Upper lobe of right lung (tissue), 1 donor: ENCODE data around the gene ZNF701. TPM values are rescaled to one million over a fixed set of nuclear protein-coding genes. Genes with fewer than 3 reads are reported as not detected.
"Not testable (repeated sequence)": the region's sequence is repeated elsewhere in the genome, so short reads cannot be mapped to it uniquely, and the experiment has no call there.

Source experiments
- ATAC-seq: fragments of 200-7000 bp; cut with Tn5 transposase; one replicate; pipeline ENCODE4 v1.9.1; 2020; ENCODE audit warnings: mild to moderate bottlenecking, moderate library complexity
- DNase-seq: peaks from one replicate; pipeline ENCODE4 v3.0.0-alpha.2; 2020
- H3K27ac ChIP-seq: fragments of 200-600 bp; one replicate; pipeline ENCODE4 v1.8.0; 2022
- H3K27me3 ChIP-seq: fragments of 200-600 bp; one replicate; pipeline ENCODE4 v1.8.0; 2022; ENCODE audit warnings: mild to moderate bottlenecking
- H3K36me3 ChIP-seq: fragments of 200-600 bp; one replicate; pipeline ENCODE4 v1.8.0; 2022
- H3K4me1 ChIP-seq: fragments of 200-600 bp; one replicate; pipeline ENCODE4 v1.8.0; 2022
- H3K4me3 ChIP-seq: fragments of 200-600 bp; one replicate; pipeline ENCODE4 v1.8.0; 2022; ENCODE audit warnings: mild to moderate bottlenecking
- H3K9me3 ChIP-seq: fragments of 200-600 bp; one replicate; pipeline ENCODE4 v1.8.0; 2022
- intact Hi-C: fragments of 100-400 bp; cut with DNase I; formaldehyde crosslinking; loops from one replicate; pipeline ENCODE4 v1.11.0; 2022
- total RNA-seq: library from RNA; stranded (reverse); fragmentation: NEBNext Ultra II Directional; extraction: Animal tissue kit (Norgen Biotek cat#: 25700); gene quantifications from one replicate; pipeline ENCODE4 v1.2.1, GENCODE V29; 2021
- TF ChIP-seq, protein P1 (sequence below): fragments of 200-600 bp; IDR thresholded peaks from one replicate; pipeline ENCODE4 v1.8.0; 2022; ENCODE audit warnings: antibody characterized with exemption
- donor health status: DM: no; HTN: yes; CAD: no; lungs with severe emphysema.

The ZNF701 gene
- total RNA-seq, 1 donor from 2014 or later = 18.5 TPM

DNA sequence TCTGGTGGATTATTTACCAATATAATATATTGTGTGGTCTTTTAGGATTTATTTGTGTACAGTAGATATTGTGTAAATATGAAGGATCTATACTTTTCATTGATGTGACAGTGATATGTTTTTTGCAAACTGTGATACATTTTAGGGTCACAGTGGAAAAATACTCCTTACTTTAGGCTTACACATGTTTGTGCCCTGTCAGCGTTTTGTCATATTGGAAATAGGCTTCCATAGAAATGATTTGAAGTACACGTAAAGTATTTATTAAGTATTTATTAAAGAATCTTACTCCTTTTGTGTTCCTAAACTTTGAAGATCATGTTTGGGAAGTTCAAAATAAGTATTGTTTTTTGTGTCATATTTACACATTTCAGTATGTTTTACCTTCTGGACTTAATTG, 37.6 kb upstream of the ZNF701 start:
- Histone ChIP-seq H3K4me1 (peaks cover 17% of the 10 kb centered on the region), H3K36me3 (no peaks in the 10 kb centered on the region), H3K9me3 (no peaks in the 10 kb centered on the region), H3K27ac (no peak overlapping the region), H3K27me3 (no peaks in the 10 kb centered on the region), H3K4me3 (no peak overlapping the region)
- TF ChIP-seq, protein P1, sequence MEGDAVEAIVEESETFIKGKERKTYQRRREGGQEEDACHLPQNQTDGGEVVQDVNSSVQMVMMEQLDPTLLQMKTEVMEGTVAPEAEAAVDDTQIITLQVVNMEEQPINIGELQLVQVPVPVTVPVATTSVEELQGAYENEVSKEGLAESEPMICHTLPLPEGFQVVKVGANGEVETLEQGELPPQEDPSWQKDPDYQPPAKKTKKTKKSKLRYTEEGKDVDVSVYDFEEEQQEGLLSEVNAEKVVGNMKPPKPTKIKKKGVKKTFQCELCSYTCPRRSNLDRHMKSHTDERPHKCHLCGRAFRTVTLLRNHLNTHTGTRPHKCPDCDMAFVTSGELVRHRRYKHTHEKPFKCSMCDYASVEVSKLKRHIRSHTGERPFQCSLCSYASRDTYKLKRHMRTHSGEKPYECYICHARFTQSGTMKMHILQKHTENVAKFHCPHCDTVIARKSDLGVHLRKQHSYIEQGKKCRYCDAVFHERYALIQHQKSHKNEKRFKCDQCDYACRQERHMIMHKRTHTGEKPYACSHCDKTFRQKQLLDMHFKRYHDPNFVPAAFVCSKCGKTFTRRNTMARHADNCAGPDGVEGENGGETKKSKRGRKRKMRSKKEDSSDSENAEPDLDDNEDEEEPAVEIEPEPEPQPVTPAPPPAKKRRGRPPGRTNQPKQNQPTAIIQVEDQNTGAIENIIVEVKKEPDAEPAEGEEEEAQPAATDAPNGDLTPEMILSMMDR = no peak
- ATAC-seq (no peak), DNase-seq (no peak)
- intact Hi-C loops = no loop called here

DNA sequence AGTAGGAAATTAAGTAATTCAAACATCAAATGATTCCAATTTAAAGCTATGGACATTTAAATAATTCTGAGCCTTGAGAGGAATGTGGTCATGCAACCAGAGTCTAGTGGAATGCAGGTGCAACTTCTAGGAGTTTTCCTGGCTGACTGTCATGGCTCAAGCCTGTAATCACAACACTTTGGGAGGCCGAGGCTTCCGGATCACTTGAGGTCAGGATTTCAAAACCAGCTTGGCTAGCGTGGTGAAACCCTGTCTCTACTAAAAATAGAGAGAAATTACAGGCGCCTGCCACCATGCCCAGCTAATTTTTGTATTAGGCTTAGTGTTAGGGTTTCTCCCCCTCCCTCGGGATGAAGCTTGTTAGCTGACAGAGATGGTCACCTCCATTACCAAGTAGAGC, 36.2 kb upstream of the ZNF701 start:
- H3K4me3 ChIP-seq = no peak overlapping the region
- intact Hi-C loops = no loop called here
- H3K36me3 ChIP-seq = no peaks in the 10 kb centered on the region
- no peaks in the 10 kb centered on the region for H3K27me3 ChIP-seq
- TF ChIP-seq, protein P1 = no peak
- H3K4me1 ChIP-seq = peaks cover 10% of the 10 kb centered on the region
- no peaks in the 10 kb centered on the region for H3K9me3 ChIP-seq
- DNase-seq (no peak), ATAC-seq (peak; percentile 64)
- no peak overlapping the region for H3K27ac ChIP-seq

DNA sequence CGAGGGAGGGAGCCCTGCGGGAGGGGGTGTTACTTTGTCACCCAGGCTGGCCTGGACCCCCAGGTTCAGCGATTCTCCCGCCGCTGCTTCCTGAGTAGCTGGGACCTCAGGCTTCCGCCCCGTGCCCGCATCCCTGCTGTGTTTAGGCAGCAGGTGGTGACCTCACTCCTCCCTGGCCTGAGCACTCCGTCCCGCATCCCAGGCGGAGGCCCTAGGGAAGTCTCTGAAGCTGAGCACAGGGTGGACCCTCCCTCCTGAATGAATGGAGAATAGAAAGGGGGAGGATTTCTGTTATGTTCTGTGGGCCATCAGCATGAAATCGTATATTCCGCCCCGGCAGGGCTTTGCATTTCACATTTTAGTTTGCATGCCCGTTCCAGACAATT, 34.7 kb upstream of the ZNF701 start:
- DNase-seq, ATAC-seq, H3K9me3 ChIP-seq, H3K36me3 ChIP-seq, H3K4me1 ChIP-seq, H3K27me3 ChIP-seq, intact Hi-C loops: not testable (repeated sequence)
- Histone ChIP-seq H3K4me3 (peak overlapping the region; percentile 56), H3K27ac (peak overlapping the region; percentile 30)

DNA sequence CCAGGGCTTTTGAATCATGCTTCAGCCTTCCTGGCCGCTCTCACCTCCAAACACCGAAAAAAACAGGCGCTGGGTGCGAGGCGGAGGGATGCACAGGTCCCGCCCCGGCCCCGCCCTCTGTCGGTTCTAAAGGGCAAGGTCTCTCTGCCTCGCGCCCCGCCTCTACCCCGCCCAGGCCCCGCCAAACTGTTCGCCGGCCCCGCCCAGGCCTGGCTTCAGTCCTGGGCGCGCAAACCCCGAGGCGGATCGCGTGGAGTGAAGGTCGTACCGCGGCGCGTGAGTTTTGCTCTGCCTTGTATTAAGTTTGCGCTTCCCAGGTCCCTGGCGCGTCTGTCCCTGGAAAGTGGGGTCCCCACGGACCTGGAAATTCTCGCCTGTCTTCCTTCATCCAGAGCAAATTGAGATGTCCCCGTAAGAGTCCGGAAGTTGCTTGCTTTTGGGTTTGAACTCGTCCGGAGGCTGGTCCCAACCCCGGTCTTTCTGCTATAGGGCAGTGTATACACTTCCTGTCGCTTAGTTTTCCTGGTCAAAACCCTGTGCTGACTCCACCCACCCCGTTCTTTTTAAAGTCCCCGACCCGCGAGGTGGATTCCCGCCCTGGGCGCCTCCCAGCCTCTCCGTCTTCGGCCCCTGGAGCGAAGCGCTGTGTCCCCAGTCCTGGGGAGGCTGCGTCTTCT, 34.2 kb upstream of the ZNF701 start:
- no peaks in the 10 kb centered on the region for H3K27me3 ChIP-seq
- TF ChIP-seq, protein P1 = peak; percentile 16
- DNase-seq = peak; percentile 89
- H3K36me3 ChIP-seq = no peaks in the 10 kb centered on the region
- peak overlapping the region; percentile 56 for H3K4me3 ChIP-seq
- H3K9me3 ChIP-seq = no peaks in the 10 kb centered on the region
- intact Hi-C loops = no loop called here
- peak; percentile 97 for ATAC-seq
- H3K4me1 ChIP-seq = peaks cover 10% of the 10 kb centered on the region
- H3K27ac ChIP-seq = peak overlapping the region; percentile 30

DNA sequence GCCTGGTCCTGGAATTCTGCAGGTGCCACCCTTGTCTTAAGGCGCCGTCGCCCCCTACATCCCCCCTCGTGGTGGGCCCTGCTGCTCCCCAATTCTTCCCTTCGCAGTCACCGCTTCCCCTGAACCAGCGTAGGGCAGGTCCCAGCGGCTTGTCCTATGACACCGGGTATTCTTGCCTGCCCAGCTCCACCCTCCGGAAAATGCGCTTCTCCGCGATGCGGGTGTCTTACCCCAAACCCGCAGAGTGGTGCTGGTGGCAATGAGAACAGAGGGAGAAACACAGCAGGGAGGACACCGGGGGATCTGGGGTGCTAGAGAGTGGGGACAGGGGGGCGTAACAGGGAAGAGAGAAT, 33.7 kb upstream of the ZNF701 start:
- Histone ChIP-seq H3K36me3 (no peaks in the 10 kb centered on the region), H3K27me3 (no peaks in the 10 kb centered on the region), H3K27ac (peak overlapping the region; percentile 30), H3K4me1 (peaks cover 10% of the 10 kb centered on the region), H3K4me3 (peak overlapping the region; percentile 56), H3K9me3 (no peaks in the 10 kb centered on the region)
- TF ChIP-seq, protein P1 = no peak
- ATAC-seq (peak; percentile 12), DNase-seq (no peak)
- intact Hi-C loops = no loop called here

DNA sequence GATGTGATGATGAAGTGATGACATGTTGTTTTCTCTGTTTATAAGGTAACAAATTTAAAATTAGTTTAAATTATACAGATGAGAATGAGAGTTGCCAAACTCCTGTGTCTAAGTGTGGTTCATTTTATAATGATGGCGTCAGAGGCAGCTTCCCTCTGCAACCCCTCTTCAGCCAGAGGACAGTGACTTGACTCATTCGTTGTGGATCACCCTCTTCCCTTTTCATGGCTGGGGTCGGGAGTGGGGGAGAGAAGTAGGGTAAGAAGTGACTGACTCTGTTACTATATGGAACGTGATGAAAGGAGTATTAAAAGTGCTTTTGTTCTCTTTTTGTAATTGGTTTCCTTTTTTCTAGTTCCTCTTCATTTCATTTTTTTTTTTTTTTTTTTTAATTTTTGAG, 31.3 kb upstream of the ZNF701 start:
- DNase-seq, H3K9me3 ChIP-seq, H3K36me3 ChIP-seq, H3K4me1 ChIP-seq, H3K27me3 ChIP-seq, intact Hi-C loops, H3K4me3 ChIP-seq, H3K27ac ChIP-seq: not testable (repeated sequence)
- ATAC-seq = peak; percentile 33

DNA sequence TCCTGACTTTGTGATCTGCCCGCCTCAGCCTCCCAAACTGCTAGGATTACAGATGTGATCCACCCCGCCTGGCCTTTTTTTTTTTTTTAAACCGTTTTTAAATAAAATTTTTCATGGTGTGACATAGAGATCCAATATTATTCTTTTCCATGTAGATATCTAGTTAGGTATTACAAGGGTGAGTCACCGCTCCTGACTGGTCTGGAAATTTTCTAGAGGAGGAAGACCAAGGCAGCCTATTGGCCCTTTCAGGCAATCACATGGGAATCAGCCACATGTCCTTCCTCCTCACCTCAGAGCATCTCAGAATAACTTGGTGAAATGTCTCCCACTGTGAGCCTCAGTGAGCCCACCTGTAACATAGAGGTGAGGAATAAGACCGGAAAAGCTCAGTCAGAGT, 28.9 kb upstream of the ZNF701 start:
- ATAC-seq, H3K4me1 ChIP-seq, H3K4me3 ChIP-seq, DNase-seq, H3K27me3 ChIP-seq, intact Hi-C loops, H3K9me3 ChIP-seq, H3K27ac ChIP-seq: not testable (repeated sequence)
- peaks cover 27% of the 10 kb centered on the region for H3K36me3 ChIP-seq
